ENCODE results near the gene HSF4.

HSF4 gene

GRCh38 chr16:67173808-67174705 is 9.5 kb downstream of the HSF4 start (continued):
- peak; percentile 78 for TF ChIP-seq ZNF600 (tag by site-specific recombination; IDR thresholded peaks at IDR 0.05)
- TF ChIP-seq ZNF623 (tag by site-specific recombination; IDR thresholded peaks at IDR 0.05), result no peak
- 0 out of 2 replicates have a peak, but pooled peaks have one; percentile 44 for TF ChIP-seq ZNF2 (tag by site-specific recombination; IDR thresholded peaks at IDR 0.05)
- no peak for TF ChIP-seq ZNF501 (tag by site-specific recombination; IDR thresholded peaks at IDR 0.05)
- TF ChIP-seq, protein P1, sequence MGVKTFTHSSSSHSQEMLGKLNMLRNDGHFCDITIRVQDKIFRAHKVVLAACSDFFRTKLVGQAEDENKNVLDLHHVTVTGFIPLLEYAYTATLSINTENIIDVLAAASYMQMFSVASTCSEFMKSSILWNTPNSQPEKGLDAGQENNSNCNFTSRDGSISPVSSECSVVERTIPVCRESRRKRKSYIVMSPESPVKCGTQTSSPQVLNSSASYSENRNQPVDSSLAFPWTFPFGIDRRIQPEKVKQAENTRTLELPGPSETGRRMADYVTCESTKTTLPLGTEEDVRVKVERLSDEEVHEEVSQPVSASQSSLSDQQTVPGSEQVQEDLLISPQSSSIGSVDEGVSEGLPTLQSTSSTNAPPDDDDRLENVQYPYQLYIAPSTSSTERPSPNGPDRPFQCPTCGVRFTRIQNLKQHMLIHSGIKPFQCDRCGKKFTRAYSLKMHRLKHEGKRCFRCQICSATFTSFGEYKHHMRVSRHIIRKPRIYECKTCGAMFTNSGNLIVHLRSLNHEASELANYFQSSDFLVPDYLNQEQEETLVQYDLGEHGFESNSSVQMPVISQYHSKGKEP (tag by site-specific recombination; IDR thresholded peaks at IDR 0.05), result peak; percentile 87
- TF ChIP-seq ZNF660 (tag by site-specific recombination; IDR thresholded peaks at IDR 0.05), result peak; percentile 66; the same call in 1 of the 2 replicates
- TF ChIP-seq KLF7 (tag by site-specific recombination; IDR thresholded peaks at IDR 0.05; ENCODE audit: borderline replicate concordance), result no peak
- TF ChIP-seq, protein P2, sequence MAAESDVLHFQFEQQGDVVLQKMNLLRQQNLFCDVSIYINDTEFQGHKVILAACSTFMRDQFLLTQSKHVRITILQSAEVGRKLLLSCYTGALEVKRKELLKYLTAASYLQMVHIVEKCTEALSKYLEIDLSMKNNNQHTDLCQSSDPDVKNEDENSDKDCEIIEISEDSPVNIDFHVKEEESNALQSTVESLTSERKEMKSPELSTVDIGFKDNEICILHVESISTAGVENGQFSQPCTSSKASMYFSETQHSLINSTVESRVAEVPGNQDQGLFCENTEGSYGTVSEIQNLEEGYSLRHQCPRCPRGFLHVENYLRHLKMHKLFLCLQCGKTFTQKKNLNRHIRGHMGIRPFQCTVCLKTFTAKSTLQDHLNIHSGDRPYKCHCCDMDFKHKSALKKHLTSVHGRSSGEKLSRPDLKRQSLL (tag by site-specific recombination; IDR thresholded peaks at IDR 0.05), result no peak
- TF ChIP-seq, protein P3, sequence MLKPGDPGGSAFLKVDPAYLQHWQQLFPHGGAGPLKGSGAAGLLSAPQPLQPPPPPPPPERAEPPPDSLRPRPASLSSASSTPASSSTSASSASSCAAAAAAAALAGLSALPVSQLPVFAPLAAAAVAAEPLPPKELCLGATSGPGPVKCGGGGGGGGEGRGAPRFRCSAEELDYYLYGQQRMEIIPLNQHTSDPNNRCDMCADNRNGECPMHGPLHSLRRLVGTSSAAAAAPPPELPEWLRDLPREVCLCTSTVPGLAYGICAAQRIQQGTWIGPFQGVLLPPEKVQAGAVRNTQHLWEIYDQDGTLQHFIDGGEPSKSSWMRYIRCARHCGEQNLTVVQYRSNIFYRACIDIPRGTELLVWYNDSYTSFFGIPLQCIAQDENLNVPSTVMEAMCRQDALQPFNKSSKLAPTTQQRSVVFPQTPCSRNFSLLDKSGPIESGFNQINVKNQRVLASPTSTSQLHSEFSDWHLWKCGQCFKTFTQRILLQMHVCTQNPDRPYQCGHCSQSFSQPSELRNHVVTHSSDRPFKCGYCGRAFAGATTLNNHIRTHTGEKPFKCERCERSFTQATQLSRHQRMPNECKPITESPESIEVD (tag by site-specific recombination; IDR thresholded peaks at IDR 0.05), result no peak
- TF ChIP-seq ZNF830 (tag by site-specific recombination; IDR thresholded peaks at IDR 0.05; ENCODE audit: low read depth), result no peak
- TF ChIP-seq ZNF626 (tag by site-specific recombination; IDR thresholded peaks at IDR 0.05), result no peak
- TF ChIP-seq ZNF350 (tag by site-specific recombination; IDR thresholded peaks at IDR 0.05), result no peak
- TF ChIP-seq ZBTB7A (tag by site-specific recombination; IDR thresholded peaks at IDR 0.05; ENCODE audit: low read depth), result no peak
- TF ChIP-seq ZNF837 (tag by site-specific recombination; IDR thresholded peaks at IDR 0.05), result no peak
- TF ChIP-seq ZSCAN5A (tag by site-specific recombination; IDR thresholded peaks at IDR 0.05), result no peak
- TF ChIP-seq ZNF571 (tag by site-specific recombination; IDR thresholded peaks at IDR 0.05), result no peak
- no peak; the same call in 1 of the 2 replicates for TF ChIP-seq ZNF394 (tag by site-specific recombination; IDR thresholded peaks at IDR 0.05; ENCODE audit: borderline replicate concordance)
- TF ChIP-seq ZNF473 (tag by site-specific recombination; IDR thresholded peaks at IDR 0.05), result no peak
- TF ChIP-seq SP7 (tag by site-specific recombination; IDR thresholded peaks at IDR 0.05), result peak; percentile 69
- TF ChIP-seq ZNF18 (tag by site-specific recombination; IDR thresholded peaks at IDR 0.05), result no peak
- no peak for TF ChIP-seq ZNF555 (tag by site-specific recombination; conservative IDR thresholded peaks at IDR 0.05)
- no peak for TF ChIP-seq ZNF223 (tag by site-specific recombination; IDR thresholded peaks at IDR 0.05)
- no peak; the same call in 1 of the 2 replicates for TF ChIP-seq ZSCAN30 (tag by site-specific recombination; IDR thresholded peaks at IDR 0.05)
- no peak; the same call in 1 of the 2 replicates for TF ChIP-seq ZNF76 (tag by site-specific recombination; IDR thresholded peaks at IDR 0.05; ENCODE audit: borderline replicate concordance, low read depth)
- no peak for TF ChIP-seq ZNF366 (tag by site-specific recombination; conservative IDR thresholded peaks at IDR 0.05)
- peak; percentile 75 for TF ChIP-seq GLIS2 (tag by site-specific recombination; IDR thresholded peaks at IDR 0.05)
- no peak for TF ChIP-seq ZNF214 (tag by site-specific recombination; IDR thresholded peaks at IDR 0.05; ENCODE audit: borderline replicate concordance)
- TF ChIP-seq ZNF211 (tag by site-specific recombination; IDR thresholded peaks at IDR 0.05; ENCODE audit: low read depth), result no peak
- TF ChIP-seq ZNF248 (tag by site-specific recombination; IDR thresholded peaks at IDR 0.05), result no peak
- peak; percentile 52 for TF ChIP-seq ZNF341 (tag by site-specific recombination; IDR thresholded peaks at IDR 0.05; ENCODE audit: low read depth)
